Measurements from ENCODE around the gene AP1S3.

DNA sequence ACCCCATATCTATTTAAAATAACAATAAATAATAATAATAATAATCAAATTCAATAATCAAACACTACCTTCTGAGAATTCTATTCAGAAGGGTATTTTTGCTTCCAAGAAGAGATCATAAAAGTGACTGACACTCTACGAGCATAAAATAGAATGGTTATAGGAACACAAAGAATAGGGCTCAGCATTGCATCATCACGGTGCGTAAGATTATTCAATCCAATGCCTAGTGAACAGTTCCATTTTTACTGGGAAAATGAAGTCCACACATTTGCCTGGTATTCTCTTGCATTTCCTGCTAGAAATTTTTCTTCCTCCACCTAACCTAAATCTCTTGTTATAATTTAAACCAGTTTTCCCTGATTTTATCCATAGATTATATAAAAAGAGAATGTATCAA, 55.8 kb downstream of the AP1S3 start:
- TF ChIP-seq, protein P1, sequence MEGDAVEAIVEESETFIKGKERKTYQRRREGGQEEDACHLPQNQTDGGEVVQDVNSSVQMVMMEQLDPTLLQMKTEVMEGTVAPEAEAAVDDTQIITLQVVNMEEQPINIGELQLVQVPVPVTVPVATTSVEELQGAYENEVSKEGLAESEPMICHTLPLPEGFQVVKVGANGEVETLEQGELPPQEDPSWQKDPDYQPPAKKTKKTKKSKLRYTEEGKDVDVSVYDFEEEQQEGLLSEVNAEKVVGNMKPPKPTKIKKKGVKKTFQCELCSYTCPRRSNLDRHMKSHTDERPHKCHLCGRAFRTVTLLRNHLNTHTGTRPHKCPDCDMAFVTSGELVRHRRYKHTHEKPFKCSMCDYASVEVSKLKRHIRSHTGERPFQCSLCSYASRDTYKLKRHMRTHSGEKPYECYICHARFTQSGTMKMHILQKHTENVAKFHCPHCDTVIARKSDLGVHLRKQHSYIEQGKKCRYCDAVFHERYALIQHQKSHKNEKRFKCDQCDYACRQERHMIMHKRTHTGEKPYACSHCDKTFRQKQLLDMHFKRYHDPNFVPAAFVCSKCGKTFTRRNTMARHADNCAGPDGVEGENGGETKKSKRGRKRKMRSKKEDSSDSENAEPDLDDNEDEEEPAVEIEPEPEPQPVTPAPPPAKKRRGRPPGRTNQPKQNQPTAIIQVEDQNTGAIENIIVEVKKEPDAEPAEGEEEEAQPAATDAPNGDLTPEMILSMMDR (conservative IDR thresholded peaks at IDR 0.05; ENCODE audit: low read depth, low read length) = no peak
- no peak for TF ChIP-seq MAZ (IDR thresholded peaks at IDR 0.05; ENCODE audit: borderline replicate concordance, low read depth, low read length)
- TF ChIP-seq SMC3 (IDR thresholded peaks at IDR 0.05; ENCODE audit: low read depth, low read length) = no peak
- TF ChIP-seq POLR2A (IDR thresholded peaks at IDR 0.05; ENCODE audit: low read depth, low read length) = no peak
- TF ChIP-seq BHLHE40 (IDR thresholded peaks at IDR 0.05; ENCODE audit: low read depth, low read length) = no peak
- no peak for TF ChIP-seq FOS (IDR thresholded peaks at IDR 0.05; ENCODE audit: low read depth, low read length)
- no peak for TF ChIP-seq MXI1 (IDR thresholded peaks at IDR 0.05; ENCODE audit: borderline replicate concordance, low read depth, low read length)
- no peak for TF ChIP-seq RCOR1 (IDR thresholded peaks at IDR 0.05; ENCODE audit: insufficient replicate concordance, low read length)
- no peak for TF ChIP-seq MAFK (IDR thresholded peaks at IDR 0.05; ENCODE audit: low read depth, low read length)
- no peak for TF ChIP-seq NFE2L2 (IDR thresholded peaks at IDR 0.05; ENCODE audit: low read depth, low read length)
- no peak for TF ChIP-seq RFX5 (IDR thresholded peaks at IDR 0.05; ENCODE audit: low read depth, low read length)
- TF ChIP-seq, protein P2, sequence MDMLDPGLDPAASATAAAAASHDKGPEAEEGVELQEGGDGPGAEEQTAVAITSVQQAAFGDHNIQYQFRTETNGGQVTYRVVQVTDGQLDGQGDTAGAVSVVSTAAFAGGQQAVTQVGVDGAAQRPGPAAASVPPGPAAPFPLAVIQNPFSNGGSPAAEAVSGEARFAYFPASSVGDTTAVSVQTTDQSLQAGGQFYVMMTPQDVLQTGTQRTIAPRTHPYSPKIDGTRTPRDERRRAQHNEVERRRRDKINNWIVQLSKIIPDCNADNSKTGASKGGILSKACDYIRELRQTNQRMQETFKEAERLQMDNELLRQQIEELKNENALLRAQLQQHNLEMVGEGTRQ (IDR thresholded peaks at IDR 0.05; ENCODE audit: low read depth, low read length) = no peak

Measured in IMR-90 (cell line).